Testis (tissue), 3 donors: ENCODE results near the gene CCN5. TPM values are rescaled to one million over a fixed set of nuclear protein-coding genes. Genes with fewer than 3 reads are reported as not detected.
A peak's percentile ranks its signal among the peaks of the same experiment; 100 is the strongest.

Experiments used
- DNase-seq: peaks from one replicate; pipeline ENCODE4 v3.0.0-alpha.2; 2019
- H3K27ac ChIP-seq, 2 donors: fragments of 200-600 bp; sonication (generic); one replicate each; pipeline ENCODE4 v1.5.1; 2019
- H3K27me3 ChIP-seq: fragments of 200-600 bp; sonication (generic); one replicate; pipeline ENCODE4 v1.5.1; 2019
- H3K36me3 ChIP-seq: fragments of 200-600 bp; sonication (generic); one replicate; pipeline ENCODE4 v1.5.1; 2017; ENCODE audit warnings: low read depth; ENCODE audit errors: missing control alignments
- H3K4me1 ChIP-seq: fragments of 200-600 bp; sonication (generic); one replicate; pipeline ENCODE4 v1.5.1; 2019
- H3K4me3 ChIP-seq, 2 donors: fragments of 200-600 bp; sonication (generic); one replicate each; pipeline ENCODE4 v1.5.1; 2017 to 2019
- H3K9me3 ChIP-seq: fragments of 200-600 bp; sonication (generic); one replicate; pipeline ENCODE4 v1.5.1; 2017
- CTCF ChIP-seq, 3 experiments: fragments of 450-650 bp in 2 of 3; fragments of 200-600 bp in 1 of 3; sonication (generic) in 1 of 3; IDR thresholded peaks; one replicate each; pipeline ENCODE4 v1.5.1; 2016 to 2019; ENCODE audit warnings: antibody characterized with exemption in 3 of 3, mild to moderate bottlenecking in 2 of 3, moderate library complexity in 1 of 3
- POLR2A ChIP-seq: fragments of 450-650 bp; IDR thresholded peaks from one replicate; pipeline ENCODE4 v1.6.1; 2017; ENCODE audit warnings: antibody characterized with exemption, mild to moderate bottlenecking, moderate library complexity
- WGBS, 2 donors: methylation state at CpG; one replicate each; pipeline ENCODE4 v1.1.5; 2018; 5-methylcytosine and 5-hydroxymethylcytosine counted together
- intact Hi-C: fragments of 100-400 bp; cut with DNase I; formaldehyde crosslinking; loops from one replicate; pipeline ENCODE4 v1.15.1; 2023; ENCODE audit warnings: low total_unique reads
- polyA plus RNA-seq: library from polyadenylated mRNA; stranded (reverse); fragments of 350-450 nt; fragmentation: Illumina TruSeq; extraction: RNeasy Lipid Tissue Mini Kit (QIAGEN cat#74804); gene quantifications from one replicate; pipeline ENCODE4 v1.2.3, GENCODE V29; 2014; ENCODE audit warnings: low read depth, low replicate concordance; ENCODE audit not compliant: insufficient read depth
- total RNA-seq, 2 donors: library from RNA; depleted of rRNA; stranded (reverse); fragments of >200 nt; gene quantifications; one replicate each; pipeline ENCODE4 v1.2.3, GENCODE V29; 2016

The CCN5 gene
- total and polyA plus RNA-seq, 3 donors from 2014 or later: 37.0 to 152 (median 52.0) TPM

GRCh38 chr20:44701118-44701857 is 13.9 kb upstream of the CCN5 start:
- no peak for TF ChIP-seq POLR2A
- TF ChIP-seq CTCF (IDR thresholded peaks at IDR 0.05): no peak
- WGBS, 2 donors: 78 to 82% methylated on average over 11 to 15 of the region's 15 CpGs
- DNase-seq: peak; percentile 48
- Histone ChIP-seq H3K9me3 (no peaks in the 10 kb centered on the region), H3K4me1 (peaks cover 19% of the 10 kb centered on the region), H3K27me3 (no peaks in the 10 kb centered on the region), H3K4me3 (no peak overlapping the region), H3K36me3 (no peaks in the 10 kb centered on the region), H3K27ac (peak overlapping the region in 1 of 2 donors; percentile 78)
- intact Hi-C loops: no loop called here

- Histone ChIP-seq H3K36me3 (no peaks in the 10 kb centered on the region), H3K9me3 (no peaks in the 10 kb centered on the region), H3K4me1 (peaks cover 24% of the 10 kb centered on the region), H3K27me3 (no peaks in the 10 kb centered on the region), H3K27ac (peak overlapping the region in 1 of 2 donors; percentile 78), H3K4me3 (no peak overlapping the region)
- 83 to 84% methylated on average over 7 of the region's 7 CpGs for WGBS, 2 donors
- intact Hi-C loops: no loop called here
- TF ChIP-seq CTCF (IDR thresholded peaks at IDR 0.05) (no peak), POLR2A (no peak)
- no peak for DNase-seq
Measured at GRCh38 chr20:44701858-44702256, 13.3 kb upstream of the CCN5 start.

DNA sequence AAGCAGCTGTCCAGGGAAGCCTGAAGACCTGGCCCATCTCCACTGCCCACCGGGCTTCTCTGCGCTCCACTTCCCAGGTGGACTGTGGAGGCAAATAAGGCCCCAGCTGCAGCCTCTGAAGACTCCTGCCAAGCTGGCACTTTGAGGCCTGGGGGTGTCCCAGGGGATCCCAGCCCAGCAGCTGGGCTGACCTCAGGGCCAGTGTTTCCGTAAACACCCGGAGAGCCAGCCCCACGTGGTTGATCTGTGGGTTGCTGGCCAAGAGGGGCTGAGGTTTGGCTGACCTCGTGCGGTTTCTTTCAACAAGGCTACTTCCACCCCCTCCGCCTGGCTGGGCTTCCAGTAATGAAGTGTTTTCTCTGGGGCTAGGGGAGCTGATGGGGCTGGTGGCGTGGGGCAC is 12.4 kb upstream of the CCN5 start:
- H3K9me3 ChIP-seq: no peaks in the 10 kb centered on the region
- no peaks in the 10 kb centered on the region for H3K27me3 ChIP-seq
- TF ChIP-seq CTCF (IDR thresholded peaks at IDR 0.05) (no peak), POLR2A (no peak)
- DNase-seq: peak; percentile 82
- intact Hi-C loops: no loop called here
- no peaks in the 10 kb centered on the region for H3K36me3 ChIP-seq
- 26 to 47% methylated on average over 2 to 9 of the region's 9 CpGs for WGBS, 2 donors
- no peak overlapping the region for H3K4me3 ChIP-seq
- H3K4me1 ChIP-seq: peaks cover 24% of the 10 kb centered on the region
- H3K27ac ChIP-seq: peak overlapping the region; percentile 47 to 78

DNA sequence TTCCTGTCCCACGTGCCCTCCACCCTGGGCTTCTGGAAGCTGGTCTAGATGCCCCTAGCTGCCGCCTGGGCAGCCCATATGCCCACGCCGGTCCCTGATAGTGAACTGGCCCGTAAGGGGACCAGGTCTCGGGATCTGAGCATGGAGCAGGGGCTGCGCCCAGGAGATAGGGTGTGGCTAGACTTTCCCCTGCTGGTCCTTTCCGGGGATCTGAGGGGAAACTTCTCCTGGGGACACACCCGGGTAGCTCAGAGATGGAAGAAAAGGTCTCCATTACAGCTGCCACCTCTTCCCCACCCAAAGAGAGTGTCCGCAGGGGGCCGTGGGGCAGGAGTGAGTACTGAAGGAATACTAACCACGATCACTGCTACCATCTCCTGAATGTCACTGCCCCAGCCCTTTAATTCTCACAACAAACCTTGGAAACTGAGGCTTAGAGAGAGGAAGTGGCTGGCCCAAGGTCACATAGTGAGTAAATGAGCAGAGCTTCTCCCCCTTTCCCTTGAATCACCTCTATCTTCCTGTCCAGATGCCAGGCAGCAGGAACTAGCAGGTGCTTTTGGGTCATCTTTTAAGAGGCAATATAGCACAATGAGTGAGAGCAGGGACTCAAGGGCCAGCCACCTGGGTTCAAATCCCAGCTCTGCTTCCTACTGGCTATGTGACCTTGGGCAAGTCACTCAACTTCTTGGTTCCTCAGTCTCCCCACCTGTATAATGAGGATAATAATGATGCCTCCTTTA is 11.8 kb upstream of the CCN5 start:
- no peaks in the 10 kb centered on the region for H3K36me3 ChIP-seq
- H3K9me3 ChIP-seq: no peaks in the 10 kb centered on the region
- intact Hi-C loops: no loop called here
- peaks cover 24% of the 10 kb centered on the region for H3K4me1 ChIP-seq
- no peak overlapping the region for H3K4me3 ChIP-seq
- no peak for DNase-seq
- peak overlapping the region; percentile 47 to 78 for H3K27ac ChIP-seq
- 64 to 76% methylated on average over 5 to 12 of the region's 12 CpGs for WGBS, 2 donors
- TF ChIP-seq CTCF (IDR thresholded peaks at IDR 0.05) (no peak), POLR2A (no peak)
- H3K27me3 ChIP-seq: no peaks in the 10 kb centered on the region
